K562 (cell line): ENCODE data around the gene FGGY. TPM values are rescaled to one million over a fixed set of nuclear protein-coding genes. Genes with fewer than 3 reads are reported as not detected.

Experiments used
- AFF1 ChIP-seq, 2 experiments: fragments of 450-650 bp; IDR thresholded peaks; 2 replicates each; pipeline ENCODE4 v1.6.1; 2018; ENCODE audit warnings: mild to moderate bottlenecking in 2 of 2, low read depth in 1 of 2; ENCODE audit not compliant: partially characterized antibody in 2 of 2
- ARID3A ChIP-seq: IDR thresholded peaks from 2 replicates; pipeline ENCODE4 v1.6.1; 2012; ENCODE audit warnings: low read depth, low read length, improper control_type of control experiment, borderline replicate concordance
- CHD2 ChIP-seq: IDR thresholded peaks from 2 replicates; pipeline ENCODE4 v1.6.1; 2011; ENCODE audit warnings: low read depth, low read length
- EGR1 ChIP-seq: fragments of 450-650 bp; conservative IDR thresholded peaks from 2 replicates; pipeline ENCODE4 v1.6.1; 2017; ENCODE audit warnings: mild to moderate bottlenecking
- GTF2A2 ChIP-seq: IDR thresholded peaks from 2 replicates; pipeline ENCODE4 v1.6.1; 2016; ENCODE audit warnings: mild to moderate bottlenecking, missing genetic modification characterization, missing compliant biosample characterization
- HDAC1 ChIP-seq, 2 experiments: fragments of 450-650 bp; IDR thresholded peaks; 2 replicates each; pipeline ENCODE4 v1.6.1; 2016 to 2017; ENCODE audit warnings: inconsistent platforms in 1 of 2, mild to moderate bottlenecking in 1 of 2, moderate library complexity in 1 of 2
- KAT8 ChIP-seq: fragments of 450-650 bp; IDR thresholded peaks from 2 replicates; pipeline ENCODE4 v1.6.1; 2016; ENCODE audit warnings: low read depth, mild to moderate bottlenecking
- MCM3 ChIP-seq: fragments of 450-650 bp; IDR thresholded peaks from 2 replicates; pipeline ENCODE4 v1.6.1; 2016
- MXD1 ChIP-seq: fragments of 250-450 bp; sonication (Bioruptor Pico); IDR thresholded peaks from 2 replicates; pipeline ENCODE4 v1.8.0; 2021; ENCODE audit warnings: borderline replicate concordance, mild to moderate bottlenecking, moderate library complexity; ENCODE audit not compliant: poor library complexity, severe bottlenecking
- NELFE ChIP-seq: IDR thresholded peaks from 2 replicates; pipeline ENCODE4 v1.6.1; 2011; ENCODE audit warnings: mild to moderate bottlenecking; ENCODE audit not compliant: insufficient read depth, insufficient read length
- RBBP5 ChIP-seq: fragments of 200-600 bp; sonication (generic); IDR thresholded peaks from 2 replicates; pipeline ENCODE4 v1.6.1; 2012; ENCODE audit warnings: borderline replicate concordance, mild to moderate bottlenecking, low read length, control low read depth, inconsistent platforms; ENCODE audit not compliant: insufficient read depth, poor library complexity, severe bottlenecking
- TBL1XR1 ChIP-seq, 2 experiments: IDR thresholded peaks; 2 replicates each; pipeline ENCODE4 v1.6.1; 2012; ENCODE audit warnings: improper control_type of control experiment in 2 of 2, low read length in 2 of 2, mild to moderate bottlenecking in 1 of 2
- TFAM ChIP-seq: fragments of 250-450 bp; sonication (Bioruptor Pico); conservative IDR thresholded peaks from 2 replicates; pipeline ENCODE4 v1.5.0; 2021; ENCODE audit warnings: mild to moderate bottlenecking, moderate library complexity
- polyA plus RNA-seq, 8 experiments: library from polyadenylated mRNA; depleted of rRNA in 4 of 8; stranded (reverse) in 5 of 8; unstranded in 3 of 8; fragments of >200 nt; fragmentation: Nextera tagmentation in 2 of 8; fragmentation: Illumina TruSeq in 1 of 8; extraction: Ambion mirVana in 2 of 8; extraction: Trizol in 1 of 8; gene quantifications; 2 replicates each; pipeline versions ENCODE4 v1.2.1 to v1.2.3, GENCODE V29; 2011 to 2014; ENCODE audit warnings: inconsistent platforms in 1 of 8, missing spikeins in 1 of 8
- total RNA-seq, 7 experiments: library from RNA; depleted of rRNA in 6 of 7; stranded (reverse); fragments of >200 nt in 6 of 7; fragmentation: Illumina TruSeq in 2 of 7; extraction: Trizol in 2 of 7; gene quantifications; 2 replicates each; pipeline versions ENCODE4 v1.2.1 to v1.2.3, GENCODE V29; 2011 to 2021; ENCODE audit warnings: low replicate concordance in 1 of 7
- TF ChIP-seq, protein P1 (sequence below), 2 experiments: IDR thresholded peaks; 2 replicates each; pipeline ENCODE4 v1.6.1; 2011; ENCODE audit warnings: borderline replicate concordance in 1 of 2, control low read depth in 1 of 2, low read depth in 1 of 2, low read length in 1 of 2, mild to moderate bottlenecking in 1 of 2, mixed read lengths in 1 of 2, moderate library complexity in 1 of 2; ENCODE audit not compliant: insufficient read depth in 1 of 2, insufficient read length in 1 of 2, poor library complexity in 1 of 2, severe bottlenecking in 1 of 2; ENCODE audit errors: extremely low read depth in 1 of 2
- TF ChIP-seq, protein P2 (sequence below), 2 experiments: fragments of 450-650 bp in 1 of 2; sonication (generic) in 1 of 2; formaldehyde crosslinking; conservative IDR thresholded peaks; 2 replicates each; pipeline versions ENCODE4 v1.4.0 to v1.8.1; 2020 to 2022; ENCODE audit warnings: mild to moderate bottlenecking in 1 of 2, missing genetic modification reagents in 1 of 2

FGGY gene
- total and polyA plus RNA-seq, 9 of the 15 experiments (the other 6 are each of a cell fraction or from before 2014, with no cell fraction given) = 9.7 to 19.2 (median 12.6) TPM

- no peak for TF ChIP-seq AFF1 (IDR thresholded peaks at IDR 0.05; ENCODE audit: low read depth in 1 of 2, partially characterized antibody in 2 of 2)
- no peak for TF ChIP-seq MCM3
- TF ChIP-seq, protein P1, sequence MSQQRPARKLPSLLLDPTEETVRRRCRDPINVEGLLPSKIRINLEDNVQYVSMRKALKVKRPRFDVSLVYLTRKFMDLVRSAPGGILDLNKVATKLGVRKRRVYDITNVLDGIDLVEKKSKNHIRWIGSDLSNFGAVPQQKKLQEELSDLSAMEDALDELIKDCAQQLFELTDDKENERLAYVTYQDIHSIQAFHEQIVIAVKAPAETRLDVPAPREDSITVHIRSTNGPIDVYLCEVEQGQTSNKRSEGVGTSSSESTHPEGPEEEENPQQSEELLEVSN (IDR thresholded peaks at IDR 0.05; ENCODE audit: borderline replicate concordance in 1 of 2, extremely low read depth in 1 of 2, insufficient read depth in 1 of 2, insufficient read length in 1 of 2, low read depth in 1 of 2, low read length in 1 of 2, poor library complexity in 1 of 2, severe bottlenecking in 1 of 2) = no peak
- no peak for TF ChIP-seq HDAC1 (IDR thresholded peaks at IDR 0.05)
- TF ChIP-seq, protein P2, sequence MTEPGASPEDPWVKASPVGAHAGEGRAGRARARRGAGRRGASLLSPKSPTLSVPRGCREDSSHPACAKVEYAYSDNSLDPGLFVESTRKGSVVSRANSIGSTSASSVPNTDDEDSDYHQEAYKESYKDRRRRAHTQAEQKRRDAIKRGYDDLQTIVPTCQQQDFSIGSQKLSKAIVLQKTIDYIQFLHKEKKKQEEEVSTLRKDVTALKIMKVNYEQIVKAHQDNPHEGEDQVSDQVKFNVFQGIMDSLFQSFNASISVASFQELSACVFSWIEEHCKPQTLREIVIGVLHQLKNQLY (CRISPR knock-in tag; conservative IDR thresholded peaks at IDR 0.05) = no peak
- no peak for TF ChIP-seq NELFE
- TF ChIP-seq KAT8 = no peak
- peak; percentile 46 for TF ChIP-seq RBBP5
- TF ChIP-seq EGR1 = 0 out of 2 replicates have a peak, but pooled peaks have one; percentile 14
- no peak for TF ChIP-seq GTF2A2 (tag)
- TF ChIP-seq TFAM (CRISPR knock-in tag) = no peak
- TF ChIP-seq ARID3A = no peak
- TF ChIP-seq TBL1XR1 (IDR thresholded peaks at IDR 0.05; ENCODE audit: low read length in 2 of 2) = 0 out of 4 replicates have a peak, but pooled peaks of 1 of the 2 experiments have one; percentile 17
- TF ChIP-seq MXD1 (CRISPR knock-in tag) = no peak
- no peak for TF ChIP-seq CHD2
These were observed 96.6 kb downstream of the FGGY start (continued) for GRCh38 chr1:59393211-59394180.
